HCT116 (cell line): Measurements from ENCODE around the gene ESRRB. TPM values are rescaled to one million over a fixed set of nuclear protein-coding genes. Genes with fewer than 3 reads are reported as not detected.

ENCODE experiments used
- ATAC-seq: fragments of 200-7000 bp; cut with Tn5 transposase; 2 replicates; pipeline ENCODE4 v1.9.1; 2020; ENCODE audit warnings: mild to moderate bottlenecking, moderate library complexity
- BruUV-seq: library from RNA; stranded (reverse); fragments of 400-500 nt; replicated peaks from 2 replicates; lab custom pipeline; 2021; lab: Mats Ljungman, UMichigan
- CTCF ChIA-PET: fragments of 300-600 bp; sonication (Branson Sonifier 250); formaldehyde crosslinking; loops from one replicate; lab custom pipeline; 2021; ENCODE audit warnings: antibody characterized with exemption; lab: Charles Lee
- POLR2A ChIA-PET: fragments of 300-600, 350-600 bp; sonication (Branson Sonifier 250); formaldehyde crosslinking; loops from one replicate; lab custom pipeline; 2021; ENCODE audit warnings: antibody characterized with exemption; lab: Charles Lee
- RAD21 ChIA-PET, 2 experiments: fragments of 300-600 bp; sonication (Branson Sonifier 250); formaldehyde crosslinking; loops; one replicate each; lab custom pipeline; 2023; ENCODE audit warnings: low total read pairs in 2 of 2; ENCODE audit not compliant: uncharacterized antibody in 2 of 2, unreplicated experiment in 2 of 2, low non-redundant PET in 1 of 2; lab: Charles Lee
- DNase-seq: peaks from one replicate; pipeline ENCODE4 v3.0.0-alpha.2; 2010; ENCODE audit warnings: low read depth, low spot score
- H2AFZ ChIP-seq: fragments of 200-600 bp; shearing (Covaris generic), sonication (generic); 2 replicates; pipeline ENCODE4 v1.6.1; 2017; ENCODE audit warnings: low read depth, mixed run types, mixed read lengths, antibody characterized with exemption, low read length; ENCODE audit not compliant: poor library complexity, severe bottlenecking
- H3K27ac ChIP-seq: 2 replicates; pipeline ENCODE4 v1.5.1; 2012; ENCODE audit warnings: low read depth, low read length
- H3K27me3 ChIP-seq: fragments of 200-600 bp; sonication (generic); 2 replicates; pipeline ENCODE4 v1.6.1; 2016; ENCODE audit warnings: mixed run types, low read length, mixed read lengths; ENCODE audit not compliant: insufficient read depth
- H3K36me3 ChIP-seq, 2 experiments: fragments of 200-500 bp in 1 of 2; fragments of 200-600 bp in 1 of 2; sonication (Bioruptor generic) in 1 of 2; sonication (generic) in 1 of 2; 2 replicates each; pipeline versions ENCODE4 v1.5.1 to v1.6.1; 2014 to 2016; ENCODE audit warnings: low read length in 2 of 2, inconsistent platforms in 1 of 2, mixed read lengths in 1 of 2, mixed run types in 1 of 2; ENCODE audit not compliant: insufficient read depth in 2 of 2, control insufficient read depth in 1 of 2
- H3K4me1 ChIP-seq, 2 experiments: fragments of 200-600 bp in 1 of 2; sonication (generic) in 1 of 2; 2 replicates each; pipeline versions ENCODE4 v1.5.1 to v1.6.1; 2012 to 2017; ENCODE audit warnings: low read length in 2 of 2, inconsistent platforms in 1 of 2, mild to moderate bottlenecking in 1 of 2, mixed read lengths in 1 of 2, mixed run types in 1 of 2, moderate library complexity in 1 of 2; ENCODE audit not compliant: insufficient read depth in 2 of 2, control insufficient read depth in 1 of 2
- H3K4me2 ChIP-seq: fragments of 200-600 bp; sonication (generic); 2 replicates; pipeline ENCODE4 v1.6.1; 2017; ENCODE audit warnings: mixed run types, low read length, mixed read lengths
- H3K4me3 ChIP-seq, 2 experiments: fragments of 200-600 bp in 1 of 2; sonication (generic) in 1 of 2; replicated peaks in 1 of 2; 2 replicates each; pipeline ENCODE4 v1.5.1; 2011 to 2016; ENCODE audit warnings: low read length in 2 of 2, control low read depth in 1 of 2, low read depth in 1 of 2, mild to moderate bottlenecking in 1 of 2, mixed read lengths in 1 of 2, mixed run types in 1 of 2
- H3K79me2 ChIP-seq: fragments of 200-600 bp; sonication (generic); 2 replicates; pipeline ENCODE4 v1.6.1; 2017; ENCODE audit warnings: mild to moderate bottlenecking, mixed run types, low read length, moderate library complexity, mixed read lengths; ENCODE audit not compliant: insufficient read depth
- H3K9ac ChIP-seq: fragments of 200-600 bp; sonication (generic); 2 replicates; pipeline ENCODE4 v1.6.1; 2016; ENCODE audit warnings: low read length, mixed read lengths
- H3K9me2 ChIP-seq: fragments of 200-600 bp; sonication (generic), shearing (Covaris generic); 2 replicates; pipeline ENCODE4 v1.6.1; 2017; ENCODE audit warnings: mixed run types, mild to moderate bottlenecking, moderate library complexity; ENCODE audit not compliant: insufficient read depth
- H3K9me3 ChIP-seq, 2 experiments: fragments of 200-500 bp in 1 of 2; fragments of 200-600 bp in 1 of 2; sonication (Bioruptor generic) in 1 of 2; sonication (generic) in 1 of 2; 2 replicates each; pipeline ENCODE4 v1.6.1; 2014 to 2017; ENCODE audit warnings: low read length in 2 of 2, mixed read lengths in 2 of 2, inconsistent platforms in 1 of 2, low read depth in 1 of 2, mild to moderate bottlenecking in 1 of 2, mixed run types in 1 of 2, moderate library complexity in 1 of 2; ENCODE audit not compliant: control insufficient read depth in 1 of 2, insufficient read depth in 1 of 2
- H4K20me1 ChIP-seq: fragments of 200-600 bp; sonication (generic), shearing (Covaris generic); 2 replicates; pipeline ENCODE4 v1.6.1; 2017; ENCODE audit warnings: mixed run types, mild to moderate bottlenecking, moderate library complexity; ENCODE audit not compliant: insufficient read depth
- ATF3 ChIP-seq: IDR thresholded peaks from 2 replicates; pipeline ENCODE4 v1.6.1; 2012
- CBX3 ChIP-seq: IDR thresholded peaks from 2 replicates; pipeline ENCODE4 v1.6.1; 2012; ENCODE audit warnings: low read depth
- CEBPB ChIP-seq: IDR thresholded peaks from 2 replicates; pipeline ENCODE4 v1.6.1; 2012; ENCODE audit warnings: low read depth
- CTCF ChIP-seq, 3 experiments: fragments of 200-600 bp in 1 of 3; sonication (generic) in 1 of 3; IDR thresholded peaks in 2 of 3; conservative IDR thresholded peaks in 1 of 3; 2 replicates each; pipeline ENCODE4 v1.5.1; 2012 to 2017; ENCODE audit warnings: low read depth in 2 of 3, low read length in 2 of 3, antibody characterized with exemption in 1 of 3, borderline replicate concordance in 1 of 3, control low read depth in 1 of 3, mild to moderate bottlenecking in 1 of 3, mixed read lengths in 1 of 3, mixed run types in 1 of 3, moderate library complexity in 1 of 3; ENCODE audit not compliant: insufficient read depth in 1 of 3
- ELF1 ChIP-seq: IDR thresholded peaks from 2 replicates; pipeline ENCODE4 v1.6.1; 2012; ENCODE audit warnings: low read depth, borderline replicate concordance
- EZH2 ChIP-seq: fragments of 200-600 bp; sonication (generic); IDR thresholded peaks from 2 replicates; pipeline ENCODE4 v1.6.1; 2017; ENCODE audit warnings: antibody characterized with exemption, mixed run types
- FOSL1 ChIP-seq: IDR thresholded peaks from 2 replicates; pipeline ENCODE4 v1.6.1; 2012; ENCODE audit warnings: low read depth
- POLR2A ChIP-seq: IDR thresholded peaks from 2 replicates; pipeline ENCODE4 v1.7.0; 2011; ENCODE audit warnings: borderline replicate concordance; ENCODE audit not compliant: insufficient read depth, insufficient read length; ENCODE audit errors: extremely low read depth
- RAD21 ChIP-seq: IDR thresholded peaks from 2 replicates; pipeline ENCODE4 v1.6.1; 2012; ENCODE audit warnings: low read depth, mild to moderate bottlenecking
- SIN3A ChIP-seq: IDR thresholded peaks from 2 replicates; pipeline ENCODE4 v1.6.1; 2012; ENCODE audit warnings: low read depth
- SP1 ChIP-seq: IDR thresholded peaks from 2 replicates; pipeline ENCODE4 v1.6.1; 2012; ENCODE audit warnings: low read depth
- SRF ChIP-seq: IDR thresholded peaks from 2 replicates; pipeline ENCODE4 v1.6.1; 2012; ENCODE audit warnings: low read depth
- TCF7L2 ChIP-seq: IDR thresholded peaks from 2 replicates; pipeline ENCODE4 v1.7.0; 2011; ENCODE audit warnings: borderline replicate concordance, inconsistent platforms; ENCODE audit not compliant: insufficient read depth, insufficient read length; ENCODE audit errors: extremely low read depth
- YY1 ChIP-seq: IDR thresholded peaks from 2 replicates; pipeline ENCODE4 v1.6.1; 2011; ENCODE audit warnings: low read length, low read depth, moderate library complexity, mild to moderate bottlenecking; ENCODE audit not compliant: insufficient replicate concordance; ENCODE audit errors: extremely low read depth
- ZNF274 ChIP-seq: fragments of 200-500 bp; sonication (Bioruptor generic); IDR thresholded peaks from 2 replicates; pipeline ENCODE4 v1.6.1; 2014; ENCODE audit warnings: mild to moderate bottlenecking, low read depth, low read length, inconsistent platforms
- intact Hi-C: fragments of 100-400 bp; cut with micrococcal nuclease; formaldehyde crosslinking; loops from 2 replicates; pipeline ENCODE4 v1.10.0; 2022
- total RNA-seq: library from RNA; stranded (reverse); gene quantifications from one replicate; pipeline ENCODE4 v1.2.1, GENCODE V29; 2021; ENCODE audit not compliant: unreplicated experiment
- TF ChIP-seq, protein P1 (sequence below): IDR thresholded peaks from 2 replicates; pipeline ENCODE4 v1.6.1; 2012; ENCODE audit warnings: low read depth

Gene ESRRB
- total RNA-seq, 1 experiment from 2014 or later: 1.9 TPM

DNA sequence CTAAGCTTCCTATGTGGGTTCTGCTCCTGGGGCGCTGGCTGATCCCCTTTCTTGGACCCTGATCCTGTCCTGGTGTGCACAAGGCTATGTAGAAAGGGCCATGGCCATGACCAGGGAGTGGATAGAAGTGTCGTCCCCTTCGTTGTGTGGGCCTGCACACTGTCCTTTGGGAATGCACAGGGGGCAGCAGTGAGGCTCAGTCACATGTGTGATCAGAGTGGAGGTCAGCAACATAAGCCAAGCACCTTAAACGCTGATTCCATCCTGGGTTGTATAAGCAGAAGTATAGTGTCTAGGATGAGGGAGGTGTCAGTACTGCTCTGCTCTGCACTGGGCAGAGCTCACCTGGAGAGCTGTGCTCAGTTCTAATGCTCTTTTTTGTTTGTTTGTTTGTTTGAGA is 48.4 kb downstream of the ESRRB start:
- intact Hi-C loops: no loop called here
- POLR2A ChIA-PET: no interaction called here
- CTCF ChIA-PET: no interaction called here
- RAD21 ChIA-PET: no interaction called here
- no peaks in the 10 kb centered on the region for H3K4me1 ChIP-seq
- no peak overlapping the region for H3K27ac ChIP-seq
- no peaks in the 10 kb centered on the region for H3K9me3 ChIP-seq
- no peak overlapping the region for H3K9ac ChIP-seq
- BruUV-seq: no TSS peak
- no peaks in the 10 kb centered on the region for H4K20me1 ChIP-seq
- no peak overlapping the region for H2AFZ ChIP-seq
- no peaks in the 10 kb centered on the region for H3K27me3 ChIP-seq
- no peaks in the 10 kb centered on the region for H3K79me2 ChIP-seq
- no peaks in the 10 kb centered on the region for H3K9me2 ChIP-seq
- TF ChIP-seq CTCF (IDR thresholded peaks at IDR 0.05 in 2 of 3, conservative IDR thresholded peaks at IDR 0.05 in 1 of 3; ENCODE audit: borderline replicate concordance in 1 of 3, insufficient read depth in 1 of 3, low read depth in 2 of 3, low read length in 2 of 3) (peak in 2 of 3 experiments; percentile 26 to 43; a peak in 3 of 6 replicates), SIN3A (no peak)
- H3K4me3 ChIP-seq: no peak overlapping the region
- DNase-seq (no peak), ATAC-seq (peak; percentile 66)
- no peak overlapping the region for H3K4me2 ChIP-seq
- H3K36me3 ChIP-seq: no peaks in the 10 kb centered on the region

- ATAC-seq: peak; percentile 84
- H3K36me3 ChIP-seq: no peaks in the 10 kb centered on the region
- no peak for TF ChIP-seq SP1
- no peak for TF ChIP-seq FOSL1
- no peak for TF ChIP-seq ELF1
- no peak for TF ChIP-seq POLR2A
- no peak for TF ChIP-seq TCF7L2
- TF ChIP-seq, protein P1, sequence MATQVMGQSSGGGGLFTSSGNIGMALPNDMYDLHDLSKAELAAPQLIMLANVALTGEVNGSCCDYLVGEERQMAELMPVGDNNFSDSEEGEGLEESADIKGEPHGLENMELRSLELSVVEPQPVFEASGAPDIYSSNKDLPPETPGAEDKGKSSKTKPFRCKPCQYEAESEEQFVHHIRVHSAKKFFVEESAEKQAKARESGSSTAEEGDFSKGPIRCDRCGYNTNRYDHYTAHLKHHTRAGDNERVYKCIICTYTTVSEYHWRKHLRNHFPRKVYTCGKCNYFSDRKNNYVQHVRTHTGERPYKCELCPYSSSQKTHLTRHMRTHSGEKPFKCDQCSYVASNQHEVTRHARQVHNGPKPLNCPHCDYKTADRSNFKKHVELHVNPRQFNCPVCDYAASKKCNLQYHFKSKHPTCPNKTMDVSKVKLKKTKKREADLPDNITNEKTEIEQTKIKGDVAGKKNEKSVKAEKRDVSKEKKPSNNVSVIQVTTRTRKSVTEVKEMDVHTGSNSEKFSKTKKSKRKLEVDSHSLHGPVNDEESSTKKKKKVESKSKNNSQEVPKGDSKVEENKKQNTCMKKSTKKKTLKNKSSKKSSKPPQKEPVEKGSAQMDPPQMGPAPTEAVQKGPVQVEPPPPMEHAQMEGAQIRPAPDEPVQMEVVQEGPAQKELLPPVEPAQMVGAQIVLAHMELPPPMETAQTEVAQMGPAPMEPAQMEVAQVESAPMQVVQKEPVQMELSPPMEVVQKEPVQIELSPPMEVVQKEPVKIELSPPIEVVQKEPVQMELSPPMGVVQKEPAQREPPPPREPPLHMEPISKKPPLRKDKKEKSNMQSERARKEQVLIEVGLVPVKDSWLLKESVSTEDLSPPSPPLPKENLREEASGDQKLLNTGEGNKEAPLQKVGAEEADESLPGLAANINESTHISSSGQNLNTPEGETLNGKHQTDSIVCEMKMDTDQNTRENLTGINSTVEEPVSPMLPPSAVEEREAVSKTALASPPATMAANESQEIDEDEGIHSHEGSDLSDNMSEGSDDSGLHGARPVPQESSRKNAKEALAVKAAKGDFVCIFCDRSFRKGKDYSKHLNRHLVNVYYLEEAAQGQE: no peak
- no peak for TF ChIP-seq YY1
- TF ChIP-seq ZNF274: no peak
- TF ChIP-seq EZH2: no peak
- TF ChIP-seq CBX3: no peak
- TF ChIP-seq ATF3: no peak
- TF ChIP-seq CEBPB: no peak
- TF ChIP-seq RAD21: no peak
- no peak for TF ChIP-seq SRF
These were observed 50.3 kb downstream of the ESRRB start for GRCh38 chr14:76426161-76426696.

More at GRCh38 chr14:76426161-76426696, 50.3 kb downstream of the ESRRB start:
- no peak overlapping the region for H3K27ac ChIP-seq
- no peaks in the 10 kb centered on the region for H3K27me3 ChIP-seq
- ChIA-PET RAD21 (no interaction called here), CTCF (no interaction called here), POLR2A (no interaction called here)
- H3K4me1 ChIP-seq: no peaks in the 10 kb centered on the region
- no TSS peak for BruUV-seq
- H3K4me2 ChIP-seq: no peak overlapping the region
- H3K9me2 ChIP-seq: no peaks in the 10 kb centered on the region
- H4K20me1 ChIP-seq: no peaks in the 10 kb centered on the region
- H3K9me3 ChIP-seq: no peaks in the 10 kb centered on the region
- H2AFZ ChIP-seq: no peak overlapping the region
- H3K4me3 ChIP-seq: no peak overlapping the region
- H3K9ac ChIP-seq: no peak overlapping the region
- H3K79me2 ChIP-seq: no peaks in the 10 kb centered on the region
- DNase-seq: peak; percentile 18
- intact Hi-C loops: no loop called here
